GM23338 (cell line): ENCODE measurements around the gene XPA. TPM values are rescaled to one million over a fixed set of nuclear protein-coding genes. Genes with fewer than 3 reads are reported as not detected.

Source experiments
- CREB1 ChIP-seq: fragments of 250-450 bp; sonication (Bioruptor Pico); IDR thresholded peaks from 2 replicates; pipeline ENCODE4 v1.5.0; 2020; ENCODE audit warnings: low read depth, mild to moderate bottlenecking, moderate library complexity
- EZH2 ChIP-seq: fragments of 200-600 bp; sonication (generic); IDR thresholded peaks from one replicate; pipeline ENCODE4 v1.8.0; 2017; ENCODE audit warnings: antibody characterized with exemption, mild to moderate bottlenecking, low read depth; ENCODE audit not compliant: unreplicated experiment
- EZH2phosphoT487 ChIP-seq: fragments of 200-600 bp; sonication (generic); IDR thresholded peaks from one replicate; pipeline ENCODE4 v1.8.1; 2018; ENCODE audit warnings: antibody characterized with exemption; ENCODE audit not compliant: unreplicated experiment
- JUNB ChIP-seq: IDR thresholded peaks from one replicate; pipeline ENCODE4 v1.6.1; 2016; ENCODE audit warnings: antibody characterized with exemption; ENCODE audit not compliant: unreplicated experiment
- NANOG ChIP-seq: IDR thresholded peaks from 2 replicates; pipeline ENCODE4 v1.6.1; 2016; ENCODE audit warnings: antibody characterized with exemption, borderline replicate concordance
- ZNF331 ChIP-seq: fragments of 250-450 bp; sonication (Bioruptor Pico); IDR thresholded peaks from 2 replicates; pipeline ENCODE4 v1.5.0; 2020; ENCODE audit warnings: low read depth, mild to moderate bottlenecking, moderate library complexity
- polyA plus RNA-seq: library from polyadenylated mRNA; unstranded; fragments of >200 nt; fragmentation: Nextera tagmentation; extraction: Ambion mirVana; gene quantifications from 2 replicates; pipeline ENCODE4 v1.2.1, GENCODE V29; 2016
- total RNA-seq: library from RNA; depleted of rRNA; stranded (reverse); fragments of >200 nt; shearing (Covaris generic); gene quantifications from 2 replicates; pipeline ENCODE4 v1.2.3, GENCODE V29; 2014; rRNA removed
- TF ChIP-seq, protein P1 (sequence below), 2 experiments: fragments of 200-600 bp in 1 of 2; sonication (generic) in 1 of 2; conservative IDR thresholded peaks; 2 replicates each; pipeline versions ENCODE4 v1.5.1 to v1.6.1; 2016 to 2017; ENCODE audit warnings: antibody characterized with exemption in 2 of 2, low read depth in 2 of 2, mild to moderate bottlenecking in 2 of 2, moderate library complexity in 1 of 2

The XPA gene
- total and polyA plus RNA-seq, 2 experiments from 2014 or later: 1.9 to 9.1 TPM

DNA sequence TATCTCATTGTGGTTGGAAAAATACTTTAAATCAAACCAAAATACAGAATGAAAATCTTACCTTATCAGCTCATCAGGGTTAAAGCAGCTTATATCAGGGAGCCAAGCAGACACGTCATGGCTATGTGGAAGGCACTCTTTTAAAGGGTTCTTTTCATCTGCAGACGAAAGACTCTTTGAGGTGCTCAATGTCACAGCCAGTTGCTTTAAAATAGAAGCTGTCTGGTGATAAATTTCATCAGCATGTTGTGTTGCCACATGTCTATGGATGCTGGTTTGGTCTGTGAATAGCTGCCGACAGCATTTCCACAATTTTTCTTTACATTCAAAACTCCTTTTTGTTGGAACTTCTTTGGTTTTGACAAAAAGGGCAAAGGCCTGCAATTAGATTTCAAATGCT, 71.5 kb downstream of the XPA start (continued):
- TF ChIP-seq, protein P1, sequence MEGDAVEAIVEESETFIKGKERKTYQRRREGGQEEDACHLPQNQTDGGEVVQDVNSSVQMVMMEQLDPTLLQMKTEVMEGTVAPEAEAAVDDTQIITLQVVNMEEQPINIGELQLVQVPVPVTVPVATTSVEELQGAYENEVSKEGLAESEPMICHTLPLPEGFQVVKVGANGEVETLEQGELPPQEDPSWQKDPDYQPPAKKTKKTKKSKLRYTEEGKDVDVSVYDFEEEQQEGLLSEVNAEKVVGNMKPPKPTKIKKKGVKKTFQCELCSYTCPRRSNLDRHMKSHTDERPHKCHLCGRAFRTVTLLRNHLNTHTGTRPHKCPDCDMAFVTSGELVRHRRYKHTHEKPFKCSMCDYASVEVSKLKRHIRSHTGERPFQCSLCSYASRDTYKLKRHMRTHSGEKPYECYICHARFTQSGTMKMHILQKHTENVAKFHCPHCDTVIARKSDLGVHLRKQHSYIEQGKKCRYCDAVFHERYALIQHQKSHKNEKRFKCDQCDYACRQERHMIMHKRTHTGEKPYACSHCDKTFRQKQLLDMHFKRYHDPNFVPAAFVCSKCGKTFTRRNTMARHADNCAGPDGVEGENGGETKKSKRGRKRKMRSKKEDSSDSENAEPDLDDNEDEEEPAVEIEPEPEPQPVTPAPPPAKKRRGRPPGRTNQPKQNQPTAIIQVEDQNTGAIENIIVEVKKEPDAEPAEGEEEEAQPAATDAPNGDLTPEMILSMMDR (conservative IDR thresholded peaks at IDR 0.05; ENCODE audit: low read depth in 2 of 2): no peak
- TF ChIP-seq NANOG: no peak
- TF ChIP-seq ZNF331 (CRISPR knock-in tag): no peak
- TF ChIP-seq EZH2phosphoT487: no peak
- no peak for TF ChIP-seq EZH2
- TF ChIP-seq CREB1 (CRISPR knock-in tag): no peak
- TF ChIP-seq JUNB: no peak

Other genes starting within 250 kb of the XPA start
- gene TMOD1, start 195.7 kb downstream of the XPA start, total RNA-seq: 0.43 and 0.69 TPM in 2 replicates
- gene TMOD1, start 195.7 kb downstream of the XPA start, polyA plus RNA-seq: 4.1 and 4.5 TPM in 2 replicates
- 20.2 and 21.8 TPM in 2 replicates for gene TSTD2, start 64.0 kb downstream of the XPA start, total RNA-seq
- gene TSTD2, start 64.0 kb downstream of the XPA start, polyA plus RNA-seq: 8.5 and 10.2 TPM in 2 replicates
- 60.2 and 63.4 TPM in 2 replicates for gene NCBP1, start 63.5 kb downstream of the XPA start, total RNA-seq
- gene NCBP1, start 63.5 kb downstream of the XPA start, polyA plus RNA-seq: 43.9 and 52.9 TPM in 2 replicates
- 0.35 and 0.45 TPM in 2 replicates for gene FOXE1, start 155.9 kb upstream of the XPA start, total RNA-seq
- gene FOXE1, start 155.9 kb upstream of the XPA start, polyA plus RNA-seq: 0.12 TPM in 1 of 2 replicates, not detected in the other
- gene TRMO, start 225.2 kb upstream of the XPA start, total RNA-seq: 6.4 and 9.7 TPM in 2 replicates
- gene TRMO, start 225.2 kb upstream of the XPA start, polyA plus RNA-seq: 4.7 and 5.0 TPM in 2 replicates
- gene HEMGN, start 240.8 kb upstream of the XPA start, total RNA-seq: not detected in 2 replicates
- not detected in 2 replicates for gene HEMGN, start 240.8 kb upstream of the XPA start, polyA plus RNA-seq